Panc1 (cell line): ENCODE results near the gene TPI1.

Experiments used
- POLR2AphosphoS5 ChIP-seq: IDR thresholded peaks from 2 replicates; pipeline ENCODE4 v1.6.1; 2012; ENCODE audit warnings: mild to moderate bottlenecking, low read depth, low read length, moderate library complexity
- TF ChIP-seq, protein P1 (sequence below): fragments of 450-650 bp; IDR thresholded peaks from 2 replicates; pipeline ENCODE4 v1.5.1; 2017; ENCODE audit warnings: mild to moderate bottlenecking
- TF ChIP-seq, protein P2 (sequence below), 2 experiments: IDR thresholded peaks; 2 replicates each; pipeline ENCODE4 v1.6.1; 2011 to 2012; ENCODE audit warnings: low read depth in 2 of 2, control low read depth in 1 of 2, low read length in 1 of 2, mild to moderate bottlenecking in 1 of 2, moderate library complexity in 1 of 2; ENCODE audit not compliant: insufficient read depth in 1 of 2

GRCh38 chr12:6890789-6891645 lies 23.7 kb downstream of the TPI1 start:
- TF ChIP-seq POLR2AphosphoS5 = peak; percentile 84
- TF ChIP-seq, protein P1, sequence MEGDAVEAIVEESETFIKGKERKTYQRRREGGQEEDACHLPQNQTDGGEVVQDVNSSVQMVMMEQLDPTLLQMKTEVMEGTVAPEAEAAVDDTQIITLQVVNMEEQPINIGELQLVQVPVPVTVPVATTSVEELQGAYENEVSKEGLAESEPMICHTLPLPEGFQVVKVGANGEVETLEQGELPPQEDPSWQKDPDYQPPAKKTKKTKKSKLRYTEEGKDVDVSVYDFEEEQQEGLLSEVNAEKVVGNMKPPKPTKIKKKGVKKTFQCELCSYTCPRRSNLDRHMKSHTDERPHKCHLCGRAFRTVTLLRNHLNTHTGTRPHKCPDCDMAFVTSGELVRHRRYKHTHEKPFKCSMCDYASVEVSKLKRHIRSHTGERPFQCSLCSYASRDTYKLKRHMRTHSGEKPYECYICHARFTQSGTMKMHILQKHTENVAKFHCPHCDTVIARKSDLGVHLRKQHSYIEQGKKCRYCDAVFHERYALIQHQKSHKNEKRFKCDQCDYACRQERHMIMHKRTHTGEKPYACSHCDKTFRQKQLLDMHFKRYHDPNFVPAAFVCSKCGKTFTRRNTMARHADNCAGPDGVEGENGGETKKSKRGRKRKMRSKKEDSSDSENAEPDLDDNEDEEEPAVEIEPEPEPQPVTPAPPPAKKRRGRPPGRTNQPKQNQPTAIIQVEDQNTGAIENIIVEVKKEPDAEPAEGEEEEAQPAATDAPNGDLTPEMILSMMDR = peak; percentile 93
- TF ChIP-seq, protein P2, sequence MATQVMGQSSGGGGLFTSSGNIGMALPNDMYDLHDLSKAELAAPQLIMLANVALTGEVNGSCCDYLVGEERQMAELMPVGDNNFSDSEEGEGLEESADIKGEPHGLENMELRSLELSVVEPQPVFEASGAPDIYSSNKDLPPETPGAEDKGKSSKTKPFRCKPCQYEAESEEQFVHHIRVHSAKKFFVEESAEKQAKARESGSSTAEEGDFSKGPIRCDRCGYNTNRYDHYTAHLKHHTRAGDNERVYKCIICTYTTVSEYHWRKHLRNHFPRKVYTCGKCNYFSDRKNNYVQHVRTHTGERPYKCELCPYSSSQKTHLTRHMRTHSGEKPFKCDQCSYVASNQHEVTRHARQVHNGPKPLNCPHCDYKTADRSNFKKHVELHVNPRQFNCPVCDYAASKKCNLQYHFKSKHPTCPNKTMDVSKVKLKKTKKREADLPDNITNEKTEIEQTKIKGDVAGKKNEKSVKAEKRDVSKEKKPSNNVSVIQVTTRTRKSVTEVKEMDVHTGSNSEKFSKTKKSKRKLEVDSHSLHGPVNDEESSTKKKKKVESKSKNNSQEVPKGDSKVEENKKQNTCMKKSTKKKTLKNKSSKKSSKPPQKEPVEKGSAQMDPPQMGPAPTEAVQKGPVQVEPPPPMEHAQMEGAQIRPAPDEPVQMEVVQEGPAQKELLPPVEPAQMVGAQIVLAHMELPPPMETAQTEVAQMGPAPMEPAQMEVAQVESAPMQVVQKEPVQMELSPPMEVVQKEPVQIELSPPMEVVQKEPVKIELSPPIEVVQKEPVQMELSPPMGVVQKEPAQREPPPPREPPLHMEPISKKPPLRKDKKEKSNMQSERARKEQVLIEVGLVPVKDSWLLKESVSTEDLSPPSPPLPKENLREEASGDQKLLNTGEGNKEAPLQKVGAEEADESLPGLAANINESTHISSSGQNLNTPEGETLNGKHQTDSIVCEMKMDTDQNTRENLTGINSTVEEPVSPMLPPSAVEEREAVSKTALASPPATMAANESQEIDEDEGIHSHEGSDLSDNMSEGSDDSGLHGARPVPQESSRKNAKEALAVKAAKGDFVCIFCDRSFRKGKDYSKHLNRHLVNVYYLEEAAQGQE (IDR thresholded peaks at IDR 0.05; ENCODE audit: insufficient read depth in 1 of 2, low read depth in 2 of 2, low read length in 1 of 2) = no peak
